ENCODE measurements around the gene SOWAHC.
A peak's percentile ranks its signal among the peaks of the same experiment; 100 is the strongest.
"Not testable (repeated sequence)": the region's sequence is repeated elsewhere in the genome, so short reads cannot be mapped to it uniquely, and the experiment has no call there.

Gene SOWAHC

GRCh38 chr2:109613922-109614714 is at the start of gene SOWAHC, which contains the start of gene SEPTIN10:
TSS of gene SOWAHC (plus strand) at chr2:109614364. CDS start at chr2:109614490, 126 bp downstream.
TSS of gene SEPTIN10 (minus strand) at chr2:109613966. CDS start at chr2:109613827, 139 bp downstream.
- peak; percentile 73 for DNase-seq

- DNase-seq, result no peak
Measured at GRCh38 chr2:109575373-109575772, 38.8 kb upstream of the SOWAHC start.

- not testable (repeated sequence) for DNase-seq
Measured at GRCh38 chr2:109577630-109578029, 36.5 kb upstream of the SOWAHC start.

- DNase-seq, result no peak
Measured at GRCh38 chr2:109582928-109583895, 31.0 kb upstream of the SOWAHC start.

GRCh38 chr2:109586687-109587086 is 27.5 kb upstream of the SOWAHC start:
- no peak for DNase-seq

- no peak for DNase-seq
Measured at GRCh38 chr2:109591206-109591605, 23.0 kb upstream of the SOWAHC start.

GRCh38 chr2:109592905-109593304 is 21.3 kb upstream of the SOWAHC start:
- DNase-seq, result no peak

GRCh38 chr2:109594246-109594885 is 19.8 kb upstream of the SOWAHC start:
- no peak for DNase-seq

- no peak for DNase-seq
Measured at GRCh38 chr2:109595644-109596043, 18.5 kb upstream of the SOWAHC start.

GRCh38 chr2:109597283-109597682 is 16.9 kb upstream of the SOWAHC start:
- no peak for DNase-seq

GRCh38 chr2:109601783-109602182 is 12.4 kb upstream of the SOWAHC start:
- no peak for DNase-seq

GRCh38 chr2:109602617-109603188 is 11.5 kb upstream of the SOWAHC start:
- no peak for DNase-seq

GRCh38 chr2:109604597-109604996 is 9.6 kb upstream of the SOWAHC start:
- DNase-seq, result no peak

- DNase-seq, result no peak
Measured at GRCh38 chr2:109607766-109608165, 6.4 kb upstream of the SOWAHC start.

GRCh38 chr2:109609352-109610024 is 4.7 kb upstream of the SOWAHC start:
- DNase-seq, result no peak

- DNase-seq, result no peak
Measured at GRCh38 chr2:109611467-109612095, 2.6 kb upstream of the SOWAHC start.

- DNase-seq, result no peak
Measured at GRCh38 chr2:109613081-109613921, 863 bp upstream of the SOWAHC start.

GRCh38 chr2:109614715-109615636 is 812 bp downstream of the SOWAHC start:
- no peak for DNase-seq

- no peak for DNase-seq
Measured at GRCh38 chr2:109615637-109616144, 1.5 kb downstream of the SOWAHC start.
